A549 (cell line): Measurements from ENCODE around the gene FAF1. TPM values are rescaled to one million over a fixed set of nuclear protein-coding genes. Genes with fewer than 3 reads are reported as not detected.

ENCODE experiments used
- ATAC-seq, 2 experiments: fragments of 200-7000 bp in 1 of 2; fragments of >200 bp in 1 of 2; cut with Nextera tagmentation in 1 of 2; cut with Tn5 transposase in 1 of 2; 3 replicates each; pipeline versions ENCODE4 v1.8.0 to v1.9.1; 2018 to 2020; ENCODE audit warnings: mild to moderate bottlenecking in 1 of 2, moderate library complexity in 1 of 2
- CTCF ChIA-PET: fragments of 300-600 bp; sonication (Branson Sonifier 250); formaldehyde crosslinking; extraction: SDS; loops from one replicate; lab custom pipeline; 2021; ENCODE audit warnings: antibody characterized with exemption, inconsistent platforms; lab: Yijun Ruan, JAX
- POLR2A ChIA-PET: fragments of 350-600 bp; formaldehyde crosslinking; extraction: SDS; loops from one replicate; lab custom pipeline; 2021; ENCODE audit warnings: antibody characterized with exemption, inconsistent platforms; lab: Yijun Ruan, JAX
- DNase-seq, 2 experiments: peaks; one replicate each; pipeline versions ENCODE4 v3.0.0 to v3.0.0-alpha.2; 2011 to 2016; ENCODE audit warnings: low read depth in 1 of 2, low spot score in 1 of 2
- FAIRE-seq: peaks from 2 replicates; lab custom pipeline; 2011; peaks lifted over from hg19 to GRCh38; lab: Jason Lieb, UNC
- H3K27ac ChIP-seq, 2 experiments: fragments of >200 bp; sonication (Bioruptor Twin); formaldehyde crosslinking; 3 replicates each; pipeline ENCODE4 v1.5.1; 2016 to 2017
- H3K4me1 ChIP-seq: fragments of >200 bp; sonication (Bioruptor Twin); formaldehyde crosslinking; 3 replicates; pipeline ENCODE4 v1.6.1; 2016
- H3K4me2 ChIP-seq: fragments of >200 bp; sonication (Bioruptor Twin); formaldehyde crosslinking; 3 replicates; pipeline ENCODE4 v1.6.1; 2016
- H3K4me3 ChIP-seq: fragments of >200 bp; sonication (Bioruptor Twin); formaldehyde crosslinking; 3 replicates; pipeline ENCODE4 v1.5.1; 2016
- H3K9me3 ChIP-seq: fragments of >200 bp; sonication (Bioruptor Twin); formaldehyde crosslinking; 3 replicates; pipeline ENCODE4 v1.6.1; 2016
- BHLHE40 ChIP-seq: IDR thresholded peaks from 2 replicates; pipeline ENCODE4 v1.6.1; 2012; ENCODE audit warnings: low read depth, low read length, inconsistent platforms
- CBX8 ChIP-seq: fragments of 200-600 bp; sonication (generic); IDR thresholded peaks from 2 replicates; pipeline ENCODE4 v1.6.1; 2016
- EHMT2 ChIP-seq: fragments of 200-600 bp; sonication (generic); IDR thresholded peaks from 2 replicates; pipeline ENCODE4 v1.6.1; 2016; ENCODE audit warnings: antibody characterized with exemption, low read depth, mild to moderate bottlenecking, moderate library complexity
- EP300 ChIP-seq, 2 experiments: fragments of >200 bp; sonication (Bioruptor Twin); formaldehyde crosslinking; IDR thresholded peaks; 2 replicates in 1 of 2; 3 replicates in 1 of 2; pipeline ENCODE4 v1.6.1; 2016 to 2017
- FOSB ChIP-seq: fragments of 250-450 bp; sonication (Bioruptor Pico); IDR thresholded peaks from 2 replicates; pipeline ENCODE4 v1.5.0; 2020; ENCODE audit warnings: mild to moderate bottlenecking, moderate library complexity
- FOSL2 ChIP-seq, 2 experiments: fragments of 450-650 bp in 1 of 2; fragments of >200 bp in 1 of 2; sonication (Bioruptor Twin) in 1 of 2; formaldehyde crosslinking; IDR thresholded peaks; 2 replicates each; pipeline versions ENCODE4 v1.5.0 to v1.6.1; 2016 to 2020; ENCODE audit warnings: mild to moderate bottlenecking in 1 of 2, moderate library complexity in 1 of 2
- HEYL ChIP-seq: fragments of 250-450 bp; sonication (Bioruptor Pico); IDR thresholded peaks from 2 replicates; pipeline ENCODE4 v1.8.0; 2021; ENCODE audit warnings: mild to moderate bottlenecking, moderate library complexity
- HOXB13 ChIP-seq: fragments of 250-450 bp; sonication (Bioruptor Pico); IDR thresholded peaks from 2 replicates; pipeline ENCODE4 v1.5.0; 2020; ENCODE audit warnings: low read depth, mild to moderate bottlenecking, moderate library complexity
- KDM1A ChIP-seq: fragments of 200-600 bp; sonication (generic); IDR thresholded peaks from 2 replicates; pipeline ENCODE4 v1.6.1; 2016; ENCODE audit warnings: low read depth, mild to moderate bottlenecking
- MAFK ChIP-seq: fragments of 450-650 bp; IDR thresholded peaks from 2 replicates; pipeline ENCODE4 v1.6.1; 2014; ENCODE audit not compliant: partially characterized antibody
- MAZ ChIP-seq: fragments of 150-350 bp; IDR thresholded peaks from 2 replicates; pipeline ENCODE4 v1.6.1; 2014; ENCODE audit warnings: antibody characterized with exemption, low read depth, low read length, borderline replicate concordance
- MYC ChIP-seq: IDR thresholded peaks from 2 replicates; pipeline ENCODE4 v1.6.1; 2012; ENCODE audit warnings: mild to moderate bottlenecking, inconsistent platforms, low read length, improper control_type of control experiment, borderline replicate concordance
- NFE2L2 ChIP-seq: fragments of 150-350 bp; conservative IDR thresholded peaks from 2 replicates; pipeline ENCODE4 v1.6.1; 2014; ENCODE audit warnings: low read length
- NR3C1 ChIP-seq: fragments of >200 bp; sonication (Bioruptor Twin); formaldehyde crosslinking; IDR thresholded peaks from 3 replicates; pipeline ENCODE4 v1.6.1; 2017
- RAD21 ChIP-seq, 2 experiments: fragments of >200 bp in 1 of 2; sonication (Bioruptor Twin) in 1 of 2; formaldehyde crosslinking in 1 of 2; IDR thresholded peaks in 1 of 2; conservative IDR thresholded peaks in 1 of 2; 2 replicates in 1 of 2; 3 replicates in 1 of 2; pipeline ENCODE4 v1.6.1; 2012 to 2018; ENCODE audit warnings: inconsistent platforms in 1 of 2
- RFX5 ChIP-seq: fragments of 450-650 bp; IDR thresholded peaks from 2 replicates; pipeline ENCODE4 v1.7.1; 2014; ENCODE audit warnings: antibody characterized with exemption, mild to moderate bottlenecking, moderate library complexity
- SMC3 ChIP-seq: fragments of >200 bp; sonication (Bioruptor Twin); formaldehyde crosslinking; IDR thresholded peaks from 3 replicates; pipeline ENCODE4 v1.6.1; 2018; ENCODE audit warnings: inconsistent platforms
- ZC3H11A ChIP-seq: fragments of 450-650 bp; IDR thresholded peaks from 2 replicates; pipeline ENCODE4 v1.6.1; 2014; ENCODE audit warnings: antibody characterized with exemption, mild to moderate bottlenecking
- WGBS: methylation state at CpG from one replicate; pipeline ENCODE4 v1.1.6; 2017; ENCODE audit errors: missing lambda C conversion rate; 5-methylcytosine and 5-hydroxymethylcytosine counted together
- polyA plus RNA-seq, 4 experiments: library from polyadenylated mRNA; depleted of rRNA in 3 of 4; stranded (reverse); fragments of >200 nt; fragmentation: RNase III in 1 of 4; extraction: RNeasy Plus Mini Kit Qiagen cat#74134 plus additional on column Dnase treatment in 1 of 4; gene quantifications; 2 replicates in 3 of 4; 3 replicates in 1 of 4; pipeline ENCODE4 v1.2.3, GENCODE V29; 2011 to 2017
- TF ChIP-seq, protein P1 (sequence below): fragments of >200 bp; sonication (Bioruptor Twin); formaldehyde crosslinking; IDR thresholded peaks from 2 replicates; pipeline ENCODE4 v1.6.1; 2016
- TF ChIP-seq, protein P2 (sequence below): fragments of 200-600 bp; sonication (generic); IDR thresholded peaks from 2 replicates; pipeline ENCODE4 v1.6.1; 2016; ENCODE audit warnings: antibody characterized with exemption, mild to moderate bottlenecking, moderate library complexity
- TF ChIP-seq, protein P3 (sequence below): IDR thresholded peaks from 2 replicates; pipeline ENCODE4 v1.6.1; 2012
- TF ChIP-seq, protein P4 (sequence below): IDR thresholded peaks from 2 replicates; pipeline ENCODE4 v1.6.1; 2012; ENCODE audit warnings: low read depth, borderline replicate concordance

FAF1 gene
- polyA plus RNA-seq, 2 of the 4 experiments (the other 2 are of a cell fraction), result 31.7 to 46.2 TPM

DNA sequence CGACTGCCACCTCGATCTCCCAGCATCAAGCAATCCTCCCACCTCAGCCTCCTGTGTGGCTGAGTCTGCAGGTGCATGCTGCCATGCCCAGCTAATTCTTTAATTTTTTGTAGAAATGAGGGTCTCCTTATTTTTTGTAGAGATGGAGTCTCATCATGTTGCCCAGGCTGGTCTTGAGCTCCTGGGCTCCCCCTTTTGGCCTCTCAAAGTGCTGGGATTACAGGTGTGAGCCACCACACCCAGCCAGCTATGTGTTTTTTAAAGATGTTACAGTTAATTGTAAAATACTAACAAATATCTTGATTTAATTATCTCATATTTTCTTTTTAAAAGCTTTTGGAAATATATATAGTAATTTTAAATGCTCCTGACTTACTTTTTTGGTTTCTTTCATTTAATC, 355.5 kb downstream of the FAF1 start (continued):
- no peak for TF ChIP-seq BHLHE40
- no peak for TF ChIP-seq CBX8
- no peak for TF ChIP-seq MAZ
- no peak for TF ChIP-seq HEYL (CRISPR knock-in tag)

DNA sequence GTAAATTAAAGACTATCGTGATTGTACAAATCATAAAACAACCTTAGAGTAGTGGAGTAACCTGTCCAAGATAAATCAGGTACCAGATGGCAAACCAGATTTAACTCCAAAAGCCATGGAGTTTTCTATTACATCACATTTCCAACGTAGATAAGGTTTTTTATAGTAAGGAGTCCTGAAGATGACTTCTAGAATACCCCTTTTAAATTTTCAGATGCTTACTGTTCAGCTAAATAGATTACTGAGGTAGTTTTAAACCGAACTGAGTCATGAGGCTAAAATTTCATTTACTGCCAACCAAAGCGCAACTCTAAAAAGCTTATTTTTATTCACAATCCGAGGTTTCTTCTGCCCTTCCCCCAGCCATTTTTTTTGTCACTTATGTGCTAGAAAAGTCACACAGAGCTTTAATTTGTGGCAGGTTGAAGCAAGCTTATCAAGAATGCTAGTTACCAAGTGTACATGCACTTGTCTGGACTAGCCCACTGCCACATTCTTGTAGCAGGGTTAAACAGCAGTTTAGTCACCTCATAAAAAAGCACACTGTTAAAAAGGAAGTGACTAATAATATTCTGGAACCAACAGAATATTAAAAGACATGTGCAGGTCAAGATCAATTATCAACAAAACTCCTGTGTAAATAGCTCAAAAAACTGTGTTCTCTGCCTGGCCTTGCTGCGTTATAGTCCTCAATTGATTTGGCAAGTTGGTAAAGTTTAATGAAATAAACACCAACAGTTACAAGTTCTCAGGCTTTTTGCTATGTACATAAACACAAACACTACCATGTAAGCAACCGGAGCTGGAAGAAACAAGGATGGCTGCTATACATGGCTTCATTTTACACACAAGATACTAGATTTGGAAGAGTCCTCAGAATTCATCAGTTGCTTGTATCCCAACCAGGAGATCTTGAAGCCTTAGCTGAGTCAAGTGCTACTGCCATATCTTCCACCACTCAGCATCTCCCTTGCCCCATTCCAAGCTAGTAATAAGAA, 356.5 kb downstream of the FAF1 start:
- Histone ChIP-seq H3K4me1 (peaks cover 13% of the 10 kb centered on the region; the same call in 1 of the 3 replicates), H3K4me3 (no peak overlapping the region), H3K4me2 (peak overlapping the region; percentile 21), H3K9me3 (no peaks in the 10 kb centered on the region), H3K27ac (peak overlapping the region; percentile 3 to 69)
- ChIA-PET POLR2A (no interaction called here), CTCF (interaction anchor here (0.6 to 6.6 kb wide), 5 partner anchors 13 to 235 kb away, joined by 3 to 33 read pairs (median 3); no protein-coding TSS in a partner anchor)
- no peak for FAIRE-seq
- WGBS, result 49% methylated on average over 7 of the region's 7 CpGs
- TF ChIP-seq NFE2L2 (no peak), EHMT2 (no peak), EP300 (IDR thresholded peaks at IDR 0.05) (no peak), ZC3H11A (no peak), RAD21 (conservative IDR thresholded peaks at IDR 0.05 in 1 of 2, IDR thresholded peaks at IDR 0.05 in 1 of 2) (no peak), MYC (no peak), SMC3 (no peak), RFX5 (no peak), FOSL2 (IDR thresholded peaks at IDR 0.05) (no peak), FOSL2 (CRISPR knock-in tag; IDR thresholded peaks at IDR 0.05) (no peak)
- TF ChIP-seq, protein P1, sequence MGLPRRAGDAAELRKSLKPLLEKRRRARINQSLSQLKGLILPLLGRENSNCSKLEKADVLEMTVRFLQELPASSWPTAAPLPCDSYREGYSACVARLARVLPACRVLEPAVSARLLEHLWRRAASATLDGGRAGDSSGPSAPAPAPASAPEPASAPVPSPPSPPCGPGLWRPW, result no peak
- TF ChIP-seq, protein P2, sequence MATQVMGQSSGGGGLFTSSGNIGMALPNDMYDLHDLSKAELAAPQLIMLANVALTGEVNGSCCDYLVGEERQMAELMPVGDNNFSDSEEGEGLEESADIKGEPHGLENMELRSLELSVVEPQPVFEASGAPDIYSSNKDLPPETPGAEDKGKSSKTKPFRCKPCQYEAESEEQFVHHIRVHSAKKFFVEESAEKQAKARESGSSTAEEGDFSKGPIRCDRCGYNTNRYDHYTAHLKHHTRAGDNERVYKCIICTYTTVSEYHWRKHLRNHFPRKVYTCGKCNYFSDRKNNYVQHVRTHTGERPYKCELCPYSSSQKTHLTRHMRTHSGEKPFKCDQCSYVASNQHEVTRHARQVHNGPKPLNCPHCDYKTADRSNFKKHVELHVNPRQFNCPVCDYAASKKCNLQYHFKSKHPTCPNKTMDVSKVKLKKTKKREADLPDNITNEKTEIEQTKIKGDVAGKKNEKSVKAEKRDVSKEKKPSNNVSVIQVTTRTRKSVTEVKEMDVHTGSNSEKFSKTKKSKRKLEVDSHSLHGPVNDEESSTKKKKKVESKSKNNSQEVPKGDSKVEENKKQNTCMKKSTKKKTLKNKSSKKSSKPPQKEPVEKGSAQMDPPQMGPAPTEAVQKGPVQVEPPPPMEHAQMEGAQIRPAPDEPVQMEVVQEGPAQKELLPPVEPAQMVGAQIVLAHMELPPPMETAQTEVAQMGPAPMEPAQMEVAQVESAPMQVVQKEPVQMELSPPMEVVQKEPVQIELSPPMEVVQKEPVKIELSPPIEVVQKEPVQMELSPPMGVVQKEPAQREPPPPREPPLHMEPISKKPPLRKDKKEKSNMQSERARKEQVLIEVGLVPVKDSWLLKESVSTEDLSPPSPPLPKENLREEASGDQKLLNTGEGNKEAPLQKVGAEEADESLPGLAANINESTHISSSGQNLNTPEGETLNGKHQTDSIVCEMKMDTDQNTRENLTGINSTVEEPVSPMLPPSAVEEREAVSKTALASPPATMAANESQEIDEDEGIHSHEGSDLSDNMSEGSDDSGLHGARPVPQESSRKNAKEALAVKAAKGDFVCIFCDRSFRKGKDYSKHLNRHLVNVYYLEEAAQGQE, result no peak
- TF ChIP-seq, protein P3, sequence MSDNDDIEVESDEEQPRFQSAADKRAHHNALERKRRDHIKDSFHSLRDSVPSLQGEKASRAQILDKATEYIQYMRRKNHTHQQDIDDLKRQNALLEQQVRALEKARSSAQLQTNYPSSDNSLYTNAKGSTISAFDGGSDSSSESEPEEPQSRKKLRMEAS, result no peak
- TF ChIP-seq, protein P4, sequence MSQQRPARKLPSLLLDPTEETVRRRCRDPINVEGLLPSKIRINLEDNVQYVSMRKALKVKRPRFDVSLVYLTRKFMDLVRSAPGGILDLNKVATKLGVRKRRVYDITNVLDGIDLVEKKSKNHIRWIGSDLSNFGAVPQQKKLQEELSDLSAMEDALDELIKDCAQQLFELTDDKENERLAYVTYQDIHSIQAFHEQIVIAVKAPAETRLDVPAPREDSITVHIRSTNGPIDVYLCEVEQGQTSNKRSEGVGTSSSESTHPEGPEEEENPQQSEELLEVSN, result no peak
- peak in 1 of 2 experiments; percentile 35 for DNase-seq
- ATAC-seq, result peak in 1 of 2 experiments; percentile 50; a peak in 1 of 6 replicates

DNA sequence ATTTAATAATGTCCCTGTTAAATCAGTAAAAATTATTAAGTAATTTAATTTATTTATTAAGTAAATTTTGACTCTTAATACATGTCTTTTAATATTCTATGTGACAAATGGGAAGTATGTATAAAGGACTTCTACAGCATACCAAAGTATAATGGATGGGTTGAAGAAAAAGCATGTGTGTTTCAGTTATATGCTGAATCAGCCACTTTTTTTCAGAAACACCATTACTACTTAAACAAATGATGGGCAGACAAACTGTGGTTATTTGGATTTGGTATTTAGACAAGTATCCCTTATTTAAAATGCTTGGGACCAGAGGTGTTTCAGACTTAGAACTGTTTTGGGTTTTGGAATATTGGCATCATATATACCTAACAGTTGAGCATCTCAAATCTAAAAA, 360.5 kb downstream of the FAF1 start:
- CTCF ChIA-PET, result no interaction called here
- Histone ChIP-seq H3K9me3 (no peaks in the 10 kb centered on the region), H3K4me3 (no peak overlapping the region), H3K4me1 (peaks cover 13% of the 10 kb centered on the region; the same call in 1 of the 3 replicates), H3K27ac (no peak overlapping the region), H3K4me2 (no peak overlapping the region)
- DNase-seq, result no peak
- no peak for ATAC-seq
- no peak for TF ChIP-seq HOXB13
- peak; percentile 76 for TF ChIP-seq MAFK
- no peak for TF ChIP-seq NR3C1
- no peak for TF ChIP-seq FOSB (CRISPR knock-in tag)
- no peak for TF ChIP-seq KDM1A
- POLR2A ChIA-PET, result no interaction called here
- FAIRE-seq, result no peak
